Loucy (cell line): Measurements from ENCODE around the gene RAI1.
"Not testable (repeated sequence)": the region's sequence is repeated elsewhere in the genome, so short reads cannot be mapped to it uniquely, and the experiment has no call there.

ENCODE experiments used
- EZH2phosphoT487 ChIP-seq: fragments of 200-600 bp; IDR thresholded peaks from 2 replicates; pipeline ENCODE4 v1.6.1; 2018; ENCODE audit warnings: antibody characterized with exemption, mild to moderate bottlenecking, moderate library complexity, borderline replicate concordance
- TF ChIP-seq, protein P1 (sequence below): fragments of 200-600 bp; sonication (generic); conservative IDR thresholded peaks from 2 replicates; pipeline ENCODE4 v1.5.1; 2014; ENCODE audit warnings: mild to moderate bottlenecking, antibody characterized with exemption, low read length

- TF ChIP-seq, protein P1, sequence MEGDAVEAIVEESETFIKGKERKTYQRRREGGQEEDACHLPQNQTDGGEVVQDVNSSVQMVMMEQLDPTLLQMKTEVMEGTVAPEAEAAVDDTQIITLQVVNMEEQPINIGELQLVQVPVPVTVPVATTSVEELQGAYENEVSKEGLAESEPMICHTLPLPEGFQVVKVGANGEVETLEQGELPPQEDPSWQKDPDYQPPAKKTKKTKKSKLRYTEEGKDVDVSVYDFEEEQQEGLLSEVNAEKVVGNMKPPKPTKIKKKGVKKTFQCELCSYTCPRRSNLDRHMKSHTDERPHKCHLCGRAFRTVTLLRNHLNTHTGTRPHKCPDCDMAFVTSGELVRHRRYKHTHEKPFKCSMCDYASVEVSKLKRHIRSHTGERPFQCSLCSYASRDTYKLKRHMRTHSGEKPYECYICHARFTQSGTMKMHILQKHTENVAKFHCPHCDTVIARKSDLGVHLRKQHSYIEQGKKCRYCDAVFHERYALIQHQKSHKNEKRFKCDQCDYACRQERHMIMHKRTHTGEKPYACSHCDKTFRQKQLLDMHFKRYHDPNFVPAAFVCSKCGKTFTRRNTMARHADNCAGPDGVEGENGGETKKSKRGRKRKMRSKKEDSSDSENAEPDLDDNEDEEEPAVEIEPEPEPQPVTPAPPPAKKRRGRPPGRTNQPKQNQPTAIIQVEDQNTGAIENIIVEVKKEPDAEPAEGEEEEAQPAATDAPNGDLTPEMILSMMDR: not testable (repeated sequence)
- TF ChIP-seq EZH2phosphoT487: not testable (repeated sequence)
Observed at GRCh38 chr17:17678063-17678699, 3.1 kb upstream of the RAI1 start.
